ENCODE data around the gene DIRAS2. TPM values are rescaled to one million over a fixed set of nuclear protein-coding genes. Genes with fewer than 3 reads are reported as not detected.

Gene DIRAS2
- total RNA-seq, 1 donor from 2014 or later = 0.04 TPM

DNA sequence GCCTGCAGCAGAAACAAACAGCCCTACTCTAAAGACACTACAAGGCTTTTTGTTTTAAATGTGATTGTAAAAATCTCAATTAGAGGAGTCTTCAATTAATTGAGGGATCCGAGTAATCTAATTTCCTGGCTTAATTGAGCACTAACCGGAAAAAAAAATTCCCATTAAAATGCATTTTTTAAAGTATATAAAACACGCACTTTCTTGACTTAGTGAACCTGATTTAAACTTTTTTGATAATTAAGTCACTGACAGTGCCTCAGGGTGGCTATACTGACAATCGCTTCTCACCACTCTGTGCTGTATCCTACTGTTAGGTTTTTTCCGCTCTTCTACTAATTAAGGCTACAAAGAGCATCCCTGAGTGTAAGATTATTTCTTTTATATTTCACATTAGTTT lies 44.4 kb downstream of the DIRAS2 start:
- no peak for TF ChIP-seq CTCF (IDR thresholded peaks at IDR 0.05; ENCODE audit: unreplicated experiment)
- Mint-ChIP-seq H3K9me3 (peaks cover 17% of the 10 kb centered on the region), H3K27ac (no peak overlapping the region), H3K4me3 (no peak overlapping the region), H3K4me1 (no peaks in the 10 kb centered on the region), H3K36me3 (no peaks in the 10 kb centered on the region), H3K27me3 (ENCODE audit: low read depth) (no peaks in the 10 kb centered on the region)
- DNase-seq (ENCODE audit: low spot score in 2 of 2, unreplicated experiment in 2 of 2) = no peak

DNA sequence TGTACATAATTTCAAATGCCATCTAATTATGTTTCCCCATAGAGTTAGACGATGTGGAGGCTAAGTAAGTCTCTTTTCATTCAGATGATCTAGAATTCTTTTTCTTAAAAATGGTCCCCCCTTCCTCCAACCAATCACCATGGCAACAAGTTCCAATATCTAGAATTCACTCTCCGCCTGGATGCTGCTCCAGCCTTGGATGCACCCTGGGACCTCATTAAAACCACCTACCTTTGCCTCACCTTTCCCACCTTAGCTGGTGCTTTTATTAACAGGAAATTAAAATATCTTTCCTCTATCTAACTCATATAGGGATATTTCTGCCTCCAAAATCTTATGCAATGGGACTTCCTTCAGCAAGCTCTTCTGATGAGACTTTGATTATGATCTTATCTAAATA lies 49.0 kb downstream of the DIRAS2 start:
- Mint-ChIP-seq H3K4me3 (no peak overlapping the region), H3K9me3 (peaks cover 25% of the 10 kb centered on the region), H3K36me3 (no peaks in the 10 kb centered on the region), H3K27me3 (ENCODE audit: low read depth) (peaks cover 13% of the 10 kb centered on the region), H3K27ac (no peak overlapping the region), H3K4me1 (no peaks in the 10 kb centered on the region)
- TF ChIP-seq CTCF (IDR thresholded peaks at IDR 0.05; ENCODE audit: unreplicated experiment) = no peak
- no peak for DNase-seq (ENCODE audit: low spot score in 2 of 2, unreplicated experiment in 2 of 2)

DNA sequence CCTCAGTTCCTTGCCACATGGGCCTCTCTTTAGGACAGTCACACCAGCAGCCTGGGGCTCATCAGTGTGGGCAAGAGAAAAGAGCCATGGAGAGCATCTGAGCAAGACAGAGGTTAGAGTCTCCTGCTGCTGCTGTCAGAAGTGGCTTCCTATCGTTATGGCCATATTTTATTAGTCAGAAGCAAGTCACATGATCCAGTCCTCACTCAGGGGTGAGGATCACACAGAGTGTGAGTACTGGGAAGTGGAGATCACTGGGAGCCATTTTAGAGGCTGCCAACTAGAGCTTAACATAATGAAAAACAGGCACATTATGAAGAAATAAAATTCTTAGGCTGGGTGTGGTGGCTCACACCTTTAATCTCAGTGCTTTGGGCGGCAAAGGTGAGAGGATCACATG lies 62.0 kb downstream of the DIRAS2 start:
- TF ChIP-seq CTCF (IDR thresholded peaks at IDR 0.05; ENCODE audit: unreplicated experiment) = no peak
- H3K27ac Mint-ChIP-seq = no peak overlapping the region
- H3K36me3 Mint-ChIP-seq = no peaks in the 10 kb centered on the region
- H3K4me1 Mint-ChIP-seq = peaks cover 10% of the 10 kb centered on the region
- DNase-seq (ENCODE audit: low spot score in 2 of 2, unreplicated experiment in 2 of 2) = no peak
- no peaks in the 10 kb centered on the region for H3K27me3 Mint-ChIP-seq (ENCODE audit: low read depth)
- peaks cover 3% of the 10 kb centered on the region for H3K9me3 Mint-ChIP-seq
- no peak overlapping the region for H3K4me3 Mint-ChIP-seq

DNA sequence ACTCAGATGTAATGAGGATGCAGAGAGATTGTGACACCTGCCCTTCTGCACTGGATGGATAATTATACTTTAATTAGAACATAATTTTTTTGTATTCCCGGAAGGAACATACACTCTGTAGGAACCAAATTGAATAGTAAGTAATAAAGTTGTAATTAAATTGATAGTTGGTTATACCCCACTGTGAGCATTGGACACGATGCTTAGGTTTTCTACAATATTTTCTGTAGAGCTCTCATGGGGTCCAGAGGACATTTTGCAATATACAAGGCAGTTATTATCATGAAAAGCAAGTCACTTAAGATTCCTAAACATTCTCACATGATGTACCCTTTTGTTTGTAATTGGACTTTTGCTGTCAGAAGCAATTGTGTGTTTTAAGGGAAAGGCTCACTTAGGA lies 63.4 kb downstream of the DIRAS2 start:
- no peak for TF ChIP-seq CTCF (IDR thresholded peaks at IDR 0.05; ENCODE audit: unreplicated experiment)
- Mint-ChIP-seq H3K9me3 (peaks cover 8% of the 10 kb centered on the region), H3K36me3 (no peaks in the 10 kb centered on the region)

GRCh38 chr9:90578126-90578815 lies 64.4 kb downstream of the DIRAS2 start:
- Mint-ChIP-seq H3K9me3 (peaks cover 11% of the 10 kb centered on the region), H3K4me1 (peaks cover 10% of the 10 kb centered on the region), H3K27ac (peak overlapping the region; percentile 39), H3K27me3 (ENCODE audit: low read depth) (no peaks in the 10 kb centered on the region), H3K4me3 (no peak overlapping the region), H3K36me3 (no peaks in the 10 kb centered on the region)
- no peak for DNase-seq (ENCODE audit: low spot score in 2 of 2, unreplicated experiment in 2 of 2)
- no peak for TF ChIP-seq CTCF (IDR thresholded peaks at IDR 0.05; ENCODE audit: unreplicated experiment)

More for the DNA sequence above, 63.4 kb downstream of the DIRAS2 start:
- no peak overlapping the region for H3K27ac Mint-ChIP-seq
- H3K4me3 Mint-ChIP-seq = no peak overlapping the region
- peaks cover 10% of the 10 kb centered on the region for H3K4me1 Mint-ChIP-seq
- no peaks in the 10 kb centered on the region for H3K27me3 Mint-ChIP-seq (ENCODE audit: low read depth)
- DNase-seq (ENCODE audit: low spot score in 2 of 2, unreplicated experiment in 2 of 2) = no peak
